Adrenal gland (tissue), 5 donors: Measurements from ENCODE around the gene NR2F1-AS1.

ENCODE experiments used
- CTCF ChIP-seq, 6 experiments: fragments of 450-650 bp in 4 of 6; fragments of 200-600 bp in 2 of 6; sonication (generic) in 1 of 6; IDR thresholded peaks; 1 replicate in 5 of 6; 2 replicates in 1 of 6; pipeline versions ENCODE4 v1.5.1 to v1.8.0; 2016 to 2021; ENCODE audit warnings: antibody characterized with exemption in 6 of 6, mild to moderate bottlenecking in 2 of 6, moderate library complexity in 1 of 6
- POLR2A ChIP-seq, 2 donors: fragments of 450-650 bp; IDR thresholded peaks; one replicate each; pipeline ENCODE4 v1.6.1; 2017; ENCODE audit warnings: antibody characterized with exemption in 2 of 2, mild to moderate bottlenecking in 2 of 2, moderate library complexity in 1 of 2
- donor health status: DM: no; HTN: no; CAD: no.

- no peak for TF ChIP-seq POLR2A (IDR thresholded peaks at IDR 0.05)
- TF ChIP-seq CTCF (IDR thresholded peaks at IDR 0.05), result no peak
Observed at GRCh38 chr5:93431250-93431649, 149.8 kb downstream of the NR2F1-AS1 start.
